Mesangial cell (primary cell): ENCODE results near the gene GRM3. TPM values are rescaled to one million over a fixed set of nuclear protein-coding genes. Genes with fewer than 3 reads are reported as not detected.

Experiments
- total RNA-seq: library from RNA; depleted of rRNA; stranded (reverse); fragments of >200 nt; gene quantifications from 2 replicates; pipeline ENCODE4 v1.2.3, GENCODE V29; 2015

GRM3 gene
- not detected in 2 replicates for total RNA-seq

GRCh38 chr7:86643561-86644281 is at the start of gene GRM3:
Gene GRM3 (plus strand): TSS chr7:86643909. CDS start chr7:86765146, 121,237 bp downstream.

